Lower lobe of right lung (tissue), 2 donors: ENCODE results near the gene PIWIL1. TPM values are rescaled to one million over a fixed set of nuclear protein-coding genes. Genes with fewer than 3 reads are reported as not detected.

Source experiments
- ATAC-seq, 2 donors: fragments of 200-7000 bp; cut with Tn5 transposase; one replicate each; pipeline ENCODE4 v1.9.1; 2020 to 2022; ENCODE audit warnings: mild to moderate bottlenecking in 2 of 2, moderate library complexity in 2 of 2
- DNase-seq: peaks from one replicate; pipeline ENCODE4 v3.0.0-alpha.2; 2020
- H3K27ac ChIP-seq: fragments of 200-600 bp; one replicate; pipeline ENCODE4 v1.8.0; 2022
- H3K27me3 ChIP-seq: fragments of 200-600 bp; one replicate; pipeline ENCODE4 v1.8.0; 2022; ENCODE audit warnings: low read depth
- H3K36me3 ChIP-seq: fragments of 200-600 bp; one replicate; pipeline ENCODE4 v1.8.0; 2022; ENCODE audit warnings: mild to moderate bottlenecking
- H3K4me1 ChIP-seq: fragments of 200-600 bp; one replicate; pipeline ENCODE4 v1.8.0; 2022
- H3K4me3 ChIP-seq: fragments of 200-600 bp; one replicate; pipeline ENCODE4 v1.8.0; 2022; ENCODE audit warnings: mild to moderate bottlenecking
- H3K9me3 ChIP-seq: fragments of 200-600 bp; one replicate; pipeline ENCODE4 v1.8.0; 2022
- CTCF ChIP-seq: fragments of 200-600 bp; IDR thresholded peaks from one replicate; pipeline ENCODE4 v1.8.0; 2022; ENCODE audit warnings: antibody characterized with exemption, mild to moderate bottlenecking
- intact Hi-C: fragments of 100-400 bp; cut with DNase I; formaldehyde crosslinking; loops from one replicate; pipeline ENCODE4 v1.11.0; 2022
- total RNA-seq: library from RNA; stranded (reverse); fragmentation: NEBNext Ultra II Directional; extraction: Animal tissue kit (Norgen Biotek cat#: 25700); gene quantifications from one replicate; pipeline ENCODE4 v1.2.1, GENCODE V29; 2021
- donor health status: DM: no; HTN: yes; CAD: no; lungs with severe emphysema.

The PIWIL1 gene
- total RNA-seq, 1 donor from 2014 or later = not detected

- no peak overlapping the region for H3K27ac ChIP-seq
- TF ChIP-seq CTCF = no peak
- no peaks in the 10 kb centered on the region for H3K9me3 ChIP-seq
- ATAC-seq = no peak
- no peaks in the 10 kb centered on the region for H3K36me3 ChIP-seq
- no peak for DNase-seq
- H3K4me1 ChIP-seq = no peaks in the 10 kb centered on the region
- H3K27me3 ChIP-seq = no peaks in the 10 kb centered on the region
- no peak overlapping the region for H3K4me3 ChIP-seq
- intact Hi-C loops = no loop called here
These were observed 47.5 kb downstream of the PIWIL1 start for GRCh38 chr12:130385193-130385592.

GRCh38 chr12:130391186-130391585, 53.5 kb downstream of the PIWIL1 start:
- no peak for TF ChIP-seq CTCF
- DNase-seq (no peak), ATAC-seq (no peak)
- intact Hi-C loops = no loop called here
- no peaks in the 10 kb centered on the region for H3K9me3 ChIP-seq
- no peaks in the 10 kb centered on the region for H3K36me3 ChIP-seq
- H3K4me1 ChIP-seq = no peaks in the 10 kb centered on the region
- no peak overlapping the region for H3K27ac ChIP-seq
- no peaks in the 10 kb centered on the region for H3K27me3 ChIP-seq
- no peak overlapping the region for H3K4me3 ChIP-seq

- intact Hi-C loops = no loop called here
- ATAC-seq (no peak), DNase-seq (no peak)
- Histone ChIP-seq H3K9me3 (no peaks in the 10 kb centered on the region), H3K4me1 (no peaks in the 10 kb centered on the region), H3K36me3 (no peaks in the 10 kb centered on the region), H3K27ac (no peak overlapping the region), H3K27me3 (no peaks in the 10 kb centered on the region), H3K4me3 (no peak overlapping the region)
- TF ChIP-seq CTCF = no peak
These were observed 57.2 kb downstream of the PIWIL1 start for GRCh38 chr12:130394906-130395305.

- Histone ChIP-seq H3K27me3 (no peaks in the 10 kb centered on the region), H3K27ac (no peak overlapping the region), H3K9me3 (no peaks in the 10 kb centered on the region), H3K4me1 (no peaks in the 10 kb centered on the region), H3K4me3 (no peak overlapping the region), H3K36me3 (no peaks in the 10 kb centered on the region)
- TF ChIP-seq CTCF = no peak
- intact Hi-C loops = no loop called here
- ATAC-seq (no peak), DNase-seq (no peak)
These were observed 59.0 kb downstream of the PIWIL1 start for GRCh38 chr12:130396667-130397066.

- DNase-seq = no peak
- Histone ChIP-seq H3K4me3 (no peak overlapping the region), H3K36me3 (no peaks in the 10 kb centered on the region), H3K27me3 (no peaks in the 10 kb centered on the region), H3K27ac (no peak overlapping the region), H3K4me1 (no peaks in the 10 kb centered on the region), H3K9me3 (no peaks in the 10 kb centered on the region)
- TF ChIP-seq CTCF = no peak
- intact Hi-C loops = no loop called here
- peak; percentile 69 to 80 for ATAC-seq
These were observed 60.6 kb downstream of the PIWIL1 start for GRCh38 chr12:130398100-130398848.
